ENCODE measurements around the gene NTRK3.

DNA sequence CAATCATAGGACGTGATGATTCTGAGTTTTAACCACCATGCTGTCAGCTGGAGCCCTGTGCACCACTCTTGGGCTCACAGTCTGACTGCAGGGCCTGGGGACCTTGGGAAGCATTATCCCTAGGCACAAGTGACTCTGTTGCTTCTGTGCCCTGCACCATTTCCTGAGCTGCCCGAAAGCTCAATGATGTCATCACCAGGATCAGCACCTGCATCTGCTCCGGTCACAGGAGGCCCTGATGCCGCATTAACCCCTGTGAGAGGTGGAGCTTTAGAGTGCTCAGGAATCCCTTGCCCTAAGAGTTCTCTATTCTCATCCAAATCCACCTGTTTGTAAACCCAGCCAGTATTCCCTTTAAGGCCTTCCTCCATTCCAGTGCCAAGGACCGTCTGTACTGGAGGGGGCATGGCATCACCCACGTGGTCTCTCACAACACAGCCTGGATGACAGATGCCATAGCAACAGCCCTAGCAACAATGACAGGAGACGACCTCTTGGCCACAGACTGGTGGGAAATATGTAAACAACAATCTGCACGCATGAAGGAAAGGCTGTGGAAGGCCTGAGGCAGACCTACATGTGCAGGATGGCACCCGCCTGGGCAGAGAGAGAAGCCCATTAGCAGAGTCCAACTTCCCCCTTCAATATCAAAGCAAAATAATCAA, 37.9 kb downstream of the NTRK3 start:
- TF ChIP-seq, protein P1, sequence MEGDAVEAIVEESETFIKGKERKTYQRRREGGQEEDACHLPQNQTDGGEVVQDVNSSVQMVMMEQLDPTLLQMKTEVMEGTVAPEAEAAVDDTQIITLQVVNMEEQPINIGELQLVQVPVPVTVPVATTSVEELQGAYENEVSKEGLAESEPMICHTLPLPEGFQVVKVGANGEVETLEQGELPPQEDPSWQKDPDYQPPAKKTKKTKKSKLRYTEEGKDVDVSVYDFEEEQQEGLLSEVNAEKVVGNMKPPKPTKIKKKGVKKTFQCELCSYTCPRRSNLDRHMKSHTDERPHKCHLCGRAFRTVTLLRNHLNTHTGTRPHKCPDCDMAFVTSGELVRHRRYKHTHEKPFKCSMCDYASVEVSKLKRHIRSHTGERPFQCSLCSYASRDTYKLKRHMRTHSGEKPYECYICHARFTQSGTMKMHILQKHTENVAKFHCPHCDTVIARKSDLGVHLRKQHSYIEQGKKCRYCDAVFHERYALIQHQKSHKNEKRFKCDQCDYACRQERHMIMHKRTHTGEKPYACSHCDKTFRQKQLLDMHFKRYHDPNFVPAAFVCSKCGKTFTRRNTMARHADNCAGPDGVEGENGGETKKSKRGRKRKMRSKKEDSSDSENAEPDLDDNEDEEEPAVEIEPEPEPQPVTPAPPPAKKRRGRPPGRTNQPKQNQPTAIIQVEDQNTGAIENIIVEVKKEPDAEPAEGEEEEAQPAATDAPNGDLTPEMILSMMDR (IDR thresholded peaks at IDR 0.05): no peak
- TF ChIP-seq POLR2A (IDR thresholded peaks at IDR 0.05): no peak

Measured in testis (tissue), 2 donors.